ENCODE measurements around the gene PRPS2. TPM values are rescaled to one million over a fixed set of nuclear protein-coding genes. Genes with fewer than 3 reads are reported as not detected.

The PRPS2 gene
- total RNA-seq, 1 donor from 2014 or later, result 36.1 TPM

DNA sequence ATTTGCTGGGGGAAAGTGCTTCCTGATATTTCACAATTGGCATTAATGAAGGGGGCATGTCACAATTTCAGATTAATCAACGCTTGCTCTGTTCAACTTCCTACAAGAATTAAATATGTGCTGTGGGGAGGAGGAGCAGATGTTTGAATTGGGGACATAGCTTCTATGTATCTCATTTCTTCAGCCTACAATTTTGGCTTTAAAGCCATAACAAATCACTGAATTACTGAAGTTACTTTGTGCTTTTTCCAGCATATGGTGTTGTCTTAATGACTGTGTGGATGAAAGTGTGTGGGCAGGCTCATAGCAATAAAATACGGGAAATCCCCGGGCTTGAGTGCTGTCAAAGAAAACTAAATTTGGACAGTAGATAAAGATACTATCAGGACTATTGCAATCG, 76.5 kb downstream of the PRPS2 start:
- TF ChIP-seq, protein P1, sequence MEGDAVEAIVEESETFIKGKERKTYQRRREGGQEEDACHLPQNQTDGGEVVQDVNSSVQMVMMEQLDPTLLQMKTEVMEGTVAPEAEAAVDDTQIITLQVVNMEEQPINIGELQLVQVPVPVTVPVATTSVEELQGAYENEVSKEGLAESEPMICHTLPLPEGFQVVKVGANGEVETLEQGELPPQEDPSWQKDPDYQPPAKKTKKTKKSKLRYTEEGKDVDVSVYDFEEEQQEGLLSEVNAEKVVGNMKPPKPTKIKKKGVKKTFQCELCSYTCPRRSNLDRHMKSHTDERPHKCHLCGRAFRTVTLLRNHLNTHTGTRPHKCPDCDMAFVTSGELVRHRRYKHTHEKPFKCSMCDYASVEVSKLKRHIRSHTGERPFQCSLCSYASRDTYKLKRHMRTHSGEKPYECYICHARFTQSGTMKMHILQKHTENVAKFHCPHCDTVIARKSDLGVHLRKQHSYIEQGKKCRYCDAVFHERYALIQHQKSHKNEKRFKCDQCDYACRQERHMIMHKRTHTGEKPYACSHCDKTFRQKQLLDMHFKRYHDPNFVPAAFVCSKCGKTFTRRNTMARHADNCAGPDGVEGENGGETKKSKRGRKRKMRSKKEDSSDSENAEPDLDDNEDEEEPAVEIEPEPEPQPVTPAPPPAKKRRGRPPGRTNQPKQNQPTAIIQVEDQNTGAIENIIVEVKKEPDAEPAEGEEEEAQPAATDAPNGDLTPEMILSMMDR (IDR thresholded peaks at IDR 0.05; ENCODE audit: insufficient read depth, low read length, severe bottlenecking), result no peak
- no peaks in the 10 kb centered on the region for H3K27me3 ChIP-seq (ENCODE audit: control insufficient read depth, insufficient read depth, low read length)
- H3K36me3 ChIP-seq (ENCODE audit: control insufficient read depth, insufficient read depth, low read length), result no peaks in the 10 kb centered on the region
- no peak overlapping the region for H3K4me3 ChIP-seq (ENCODE audit: low read depth, low read length)
- DNase-seq (ENCODE audit: low read depth) (no peak), FAIRE-seq (no peak)

DNA sequence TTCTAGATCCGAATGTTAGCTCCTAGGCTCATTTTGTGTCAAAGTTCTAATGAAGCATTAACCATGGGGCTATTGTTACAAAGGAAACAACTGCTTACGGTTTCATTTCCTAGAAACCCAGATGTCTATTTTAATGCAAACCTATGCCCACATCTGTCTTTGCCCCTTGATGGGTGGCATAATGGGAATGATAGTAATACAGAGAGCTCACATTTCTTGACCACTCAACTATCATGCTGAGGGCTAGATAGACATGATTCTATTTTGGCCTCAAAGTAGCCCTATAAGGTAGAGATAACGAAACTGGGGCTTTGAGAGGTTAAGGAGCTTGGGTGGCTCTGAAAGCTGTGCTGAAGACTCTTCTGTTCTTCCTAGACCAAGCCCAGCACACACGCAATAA, 77.5 kb downstream of the PRPS2 start:
- TF ChIP-seq, protein P1 (IDR thresholded peaks at IDR 0.05; ENCODE audit: insufficient read depth, low read length, severe bottlenecking), result no peak
- no peak overlapping the region for H3K4me3 ChIP-seq (ENCODE audit: low read depth, low read length)
- no peaks in the 10 kb centered on the region for H3K27me3 ChIP-seq (ENCODE audit: control insufficient read depth, insufficient read depth, low read length)
- DNase-seq (ENCODE audit: low read depth) (no peak), FAIRE-seq (no peak)
- no peaks in the 10 kb centered on the region for H3K36me3 ChIP-seq (ENCODE audit: control insufficient read depth, insufficient read depth, low read length)

DNA sequence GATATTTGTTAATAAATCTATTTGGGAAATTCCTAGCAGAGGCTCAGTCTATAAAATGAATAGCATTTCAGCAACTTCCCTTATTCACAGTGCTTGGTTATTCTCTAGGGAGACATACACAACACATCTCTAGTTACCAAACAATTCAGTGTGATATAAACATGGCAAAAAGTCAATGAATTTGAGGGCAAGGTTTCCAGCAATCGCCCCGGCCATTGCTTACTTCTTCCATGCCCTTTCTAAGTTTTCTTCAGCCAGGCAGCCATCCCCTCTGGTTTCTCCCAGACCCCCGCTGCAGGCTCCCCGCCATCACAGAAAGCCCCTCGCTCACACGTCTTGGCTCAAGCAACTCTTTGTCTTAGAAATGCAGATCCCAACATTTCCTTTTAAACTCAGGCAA, 80.0 kb downstream of the PRPS2 start:
- FAIRE-seq (no peak), DNase-seq (ENCODE audit: low read depth) (no peak)
- Histone ChIP-seq H3K27me3 (ENCODE audit: control insufficient read depth, insufficient read depth, low read length) (no peaks in the 10 kb centered on the region), H3K36me3 (ENCODE audit: control insufficient read depth, insufficient read depth, low read length) (no peaks in the 10 kb centered on the region), H3K4me3 (ENCODE audit: low read depth, low read length) (no peak overlapping the region)
- TF ChIP-seq, protein P1 (IDR thresholded peaks at IDR 0.05; ENCODE audit: insufficient read depth, low read length, severe bottlenecking), result no peak

DNA sequence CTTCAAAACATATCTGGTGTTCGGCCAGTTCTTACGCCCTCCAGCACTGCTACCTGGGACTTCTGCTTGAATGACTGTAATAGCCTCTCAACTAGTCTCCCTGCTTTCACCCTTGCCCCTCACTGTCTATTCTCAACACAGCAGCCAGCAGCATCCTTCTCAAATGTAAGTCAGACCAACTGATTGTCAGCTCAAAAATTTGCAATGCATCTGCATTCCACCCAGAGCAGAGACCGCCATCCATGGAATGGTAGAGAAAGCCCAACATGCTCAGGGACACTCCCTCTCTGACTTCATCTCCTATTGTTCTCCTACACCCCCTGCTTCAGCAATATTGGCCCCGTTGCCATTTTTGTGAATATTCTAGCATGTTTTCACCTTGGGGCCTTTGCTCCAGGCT, 81.5 kb downstream of the PRPS2 start:
- H3K36me3 ChIP-seq (ENCODE audit: control insufficient read depth, insufficient read depth, low read length), result no peaks in the 10 kb centered on the region
- DNase-seq (ENCODE audit: low read depth) (no peak), FAIRE-seq (no peak)
- TF ChIP-seq, protein P1 (IDR thresholded peaks at IDR 0.05; ENCODE audit: insufficient read depth, low read length, severe bottlenecking), result no peak
- H3K4me3 ChIP-seq (ENCODE audit: low read depth, low read length), result no peak overlapping the region
- H3K27me3 ChIP-seq (ENCODE audit: control insufficient read depth, insufficient read depth, low read length), result no peaks in the 10 kb centered on the region

Other genes starting within 250 kb of the PRPS2 start
- gene TLR7, start 75.7 kb downstream of the PRPS2 start, total RNA-seq, result not detected in 2 replicates
- not detected in 2 replicates for gene TLR8, start 115.2 kb downstream of the PRPS2 start, total RNA-seq
- gene TMSB4X, start 183.7 kb downstream of the PRPS2 start, total RNA-seq, result 3,174 and 3,370 TPM in 2 replicates

Measured in bronchial epithelial cell (primary cell).